MCF 10A (cell line): ENCODE measurements around the gene OOSP3. TPM values are rescaled to one million over a fixed set of nuclear protein-coding genes. Genes with fewer than 3 reads are reported as not detected.

Source experiments
- BruUV-seq: library from RNA; stranded (reverse); fragments of 400-500 nt; replicated peaks from 2 replicates; lab custom pipeline; 2021; lab: Mats Ljungman, UMichigan
- CTCF ChIA-PET: fragments of 300-600 bp; sonication (Branson Sonifier 250); formaldehyde crosslinking; extraction: SDS; loops from one replicate; lab custom pipeline; 2021; ENCODE audit warnings: antibody characterized with exemption, inconsistent platforms; lab: Yijun Ruan, JAX
- POLR2A ChIA-PET: fragments of 300-600, 350-650 bp; sonication (Branson Sonifier 250); formaldehyde crosslinking; extraction: SDS; loops from one replicate; lab custom pipeline; 2020; ENCODE audit warnings: antibody characterized with exemption, inconsistent platforms; lab: Yijun Ruan, JAX
- DNase-seq: peaks from one replicate; pipeline ENCODE4 v3.0.0-alpha.2; 2018; ENCODE audit not compliant: unreplicated experiment
- H3K27ac Mint-ChIP-seq: one replicate; pipeline ENCODE4 v1.8.0; 2022; ENCODE audit warnings: mild to moderate bottlenecking, low read depth, mixed read lengths; ENCODE audit not compliant: unreplicated experiment
- H3K27me3 Mint-ChIP-seq: one replicate; pipeline ENCODE4 v1.8.0; 2022; ENCODE audit warnings: mixed read lengths; ENCODE audit not compliant: insufficient read depth, unreplicated experiment
- H3K36me3 Mint-ChIP-seq: one replicate; pipeline ENCODE4 v1.8.0; 2022; ENCODE audit warnings: mild to moderate bottlenecking, moderate library complexity, mixed read lengths; ENCODE audit not compliant: insufficient read depth, unreplicated experiment
- H3K4me1 Mint-ChIP-seq: one replicate; pipeline ENCODE4 v1.8.0; 2022; ENCODE audit warnings: mixed read lengths; ENCODE audit not compliant: insufficient read depth, unreplicated experiment
- H3K4me3 Mint-ChIP-seq: one replicate; pipeline ENCODE4 v1.8.0; 2022; ENCODE audit warnings: mild to moderate bottlenecking, moderate library complexity, mixed read lengths; ENCODE audit not compliant: unreplicated experiment
- H3K9me3 Mint-ChIP-seq: one replicate; pipeline ENCODE4 v1.8.0; 2022; ENCODE audit warnings: mixed read lengths; ENCODE audit not compliant: unreplicated experiment
- intact Hi-C: fragments of 100-400 bp; cut with micrococcal nuclease; formaldehyde crosslinking; loops from 2 replicates; pipeline ENCODE4 v1.14.1; 2022
- total RNA-seq: library from RNA; stranded (reverse); gene quantifications from 2 replicates; pipeline ENCODE4 v1.2.3, GENCODE V29; 2022
- TF ChIP-seq, protein P1 (sequence below): fragments of 200-600 bp; IDR thresholded peaks from one replicate; pipeline ENCODE4 v1.8.0; 2022; ENCODE audit warnings: antibody characterized with exemption, mild to moderate bottlenecking; ENCODE audit not compliant: unreplicated experiment

Gene OOSP3
- total RNA-seq, 1 experiment from 2014 or later = not detected

DNA sequence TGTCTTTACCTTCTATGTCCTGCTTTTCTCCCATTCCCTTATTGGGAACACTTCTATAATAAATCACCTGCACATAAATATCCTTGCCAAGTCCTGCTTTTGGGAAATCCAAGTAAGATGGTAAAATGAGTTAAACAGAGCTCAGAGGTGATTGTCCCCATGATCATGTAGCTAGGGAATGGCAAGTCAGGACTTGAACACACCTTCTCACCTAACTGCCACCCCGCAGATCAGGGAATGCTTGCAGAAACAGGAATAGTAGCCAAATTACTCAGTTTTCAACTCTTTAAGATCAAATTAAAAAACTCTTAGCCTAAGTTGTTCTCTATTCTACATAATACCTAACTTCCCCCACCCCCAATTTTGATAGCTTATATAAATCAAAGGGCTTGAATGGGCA is 16.0 kb downstream of the OOSP3 start:
- POLR2A ChIA-PET = interaction anchor here (1.1 kb wide), 2 partner anchors 60 to 214 kb away, joined by 3 read pairs; no protein-coding TSS in a partner anchor
- no peaks in the 10 kb centered on the region for H3K4me1 Mint-ChIP-seq
- no TSS peak for BruUV-seq
- H3K27me3 Mint-ChIP-seq = no peaks in the 10 kb centered on the region
- CTCF ChIA-PET = interaction anchor here (0.5 to 3.0 kb wide), 7 partner anchors 49 to 373 kb away, joined by 3 to 11 read pairs (median 3); no protein-coding TSS in a partner anchor
- TF ChIP-seq, protein P1, sequence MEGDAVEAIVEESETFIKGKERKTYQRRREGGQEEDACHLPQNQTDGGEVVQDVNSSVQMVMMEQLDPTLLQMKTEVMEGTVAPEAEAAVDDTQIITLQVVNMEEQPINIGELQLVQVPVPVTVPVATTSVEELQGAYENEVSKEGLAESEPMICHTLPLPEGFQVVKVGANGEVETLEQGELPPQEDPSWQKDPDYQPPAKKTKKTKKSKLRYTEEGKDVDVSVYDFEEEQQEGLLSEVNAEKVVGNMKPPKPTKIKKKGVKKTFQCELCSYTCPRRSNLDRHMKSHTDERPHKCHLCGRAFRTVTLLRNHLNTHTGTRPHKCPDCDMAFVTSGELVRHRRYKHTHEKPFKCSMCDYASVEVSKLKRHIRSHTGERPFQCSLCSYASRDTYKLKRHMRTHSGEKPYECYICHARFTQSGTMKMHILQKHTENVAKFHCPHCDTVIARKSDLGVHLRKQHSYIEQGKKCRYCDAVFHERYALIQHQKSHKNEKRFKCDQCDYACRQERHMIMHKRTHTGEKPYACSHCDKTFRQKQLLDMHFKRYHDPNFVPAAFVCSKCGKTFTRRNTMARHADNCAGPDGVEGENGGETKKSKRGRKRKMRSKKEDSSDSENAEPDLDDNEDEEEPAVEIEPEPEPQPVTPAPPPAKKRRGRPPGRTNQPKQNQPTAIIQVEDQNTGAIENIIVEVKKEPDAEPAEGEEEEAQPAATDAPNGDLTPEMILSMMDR = no peak
- no peak overlapping the region for H3K4me3 Mint-ChIP-seq
- no peaks in the 10 kb centered on the region for H3K36me3 Mint-ChIP-seq
- H3K9me3 Mint-ChIP-seq = no peaks in the 10 kb centered on the region
- DNase-seq = peak; percentile 23
- intact Hi-C loops = no loop called here
- no peak overlapping the region for H3K27ac Mint-ChIP-seq

DNA sequence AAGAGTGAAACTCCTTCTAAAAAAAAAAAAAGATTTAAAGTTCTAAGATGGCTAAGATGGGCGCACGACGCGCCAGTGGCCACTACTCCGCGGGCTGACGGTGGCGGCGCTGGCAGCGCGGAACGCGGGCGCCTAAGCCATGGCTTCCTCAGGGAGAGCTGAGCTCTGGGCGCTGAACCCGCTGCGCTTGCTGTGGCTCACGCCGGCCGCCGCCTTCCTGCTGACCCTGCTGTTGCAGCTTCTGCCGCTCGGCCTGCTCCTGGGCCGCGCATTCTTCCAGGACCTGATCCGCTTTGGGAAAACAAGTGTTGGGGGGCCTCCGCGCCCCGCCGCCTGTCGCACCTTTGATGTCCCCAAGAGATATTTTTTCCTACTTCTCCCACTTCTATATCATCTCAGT is 19.5 kb downstream of the OOSP3 start:
- no peak overlapping the region for H3K27ac Mint-ChIP-seq
- H3K4me1 Mint-ChIP-seq = no peaks in the 10 kb centered on the region
- no peaks in the 10 kb centered on the region for H3K36me3 Mint-ChIP-seq
- intact Hi-C loops = no loop called here
- ChIA-PET CTCF (no interaction called here), POLR2A (no interaction called here)
- TF ChIP-seq, protein P1 = no peak
- no peaks in the 10 kb centered on the region for H3K9me3 Mint-ChIP-seq
- no peak for DNase-seq
- no peaks in the 10 kb centered on the region for H3K27me3 Mint-ChIP-seq
- H3K4me3 Mint-ChIP-seq = no peak overlapping the region
- BruUV-seq = no TSS peak

DNA sequence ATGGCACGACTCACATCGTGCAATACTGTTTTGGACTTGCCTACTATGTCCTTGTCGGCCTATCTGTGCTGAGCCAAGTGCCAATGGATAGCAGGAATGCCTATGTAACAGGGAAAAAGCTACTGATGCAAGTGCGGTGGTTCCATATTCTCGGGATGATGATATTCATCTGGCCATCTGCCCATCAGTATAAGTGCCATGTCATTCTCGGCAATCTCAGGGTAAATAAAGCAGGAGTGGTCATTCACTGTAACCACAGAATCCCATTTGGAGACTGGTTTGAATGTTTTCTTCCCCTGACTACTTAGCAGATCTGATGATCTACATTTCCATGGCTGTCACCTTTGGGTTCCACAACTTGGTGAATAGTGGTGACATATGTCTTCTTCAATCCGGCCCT is 20.1 kb downstream of the OOSP3 start:
- Mint-ChIP-seq H3K9me3 (no peaks in the 10 kb centered on the region), H3K27ac (no peak overlapping the region), H3K4me3 (no peak overlapping the region), H3K27me3 (no peaks in the 10 kb centered on the region), H3K36me3 (no peaks in the 10 kb centered on the region), H3K4me1 (no peaks in the 10 kb centered on the region)
- intact Hi-C loops = no loop called here
- no TSS peak for BruUV-seq
- CTCF ChIA-PET = interaction anchor here (1.0 kb wide), 1 partner anchor 10 kb away, joined by 4 read pairs; no protein-coding TSS in a partner anchor
- no peak for DNase-seq
- TF ChIP-seq, protein P1 = no peak
- POLR2A ChIA-PET = no interaction called here

DNA sequence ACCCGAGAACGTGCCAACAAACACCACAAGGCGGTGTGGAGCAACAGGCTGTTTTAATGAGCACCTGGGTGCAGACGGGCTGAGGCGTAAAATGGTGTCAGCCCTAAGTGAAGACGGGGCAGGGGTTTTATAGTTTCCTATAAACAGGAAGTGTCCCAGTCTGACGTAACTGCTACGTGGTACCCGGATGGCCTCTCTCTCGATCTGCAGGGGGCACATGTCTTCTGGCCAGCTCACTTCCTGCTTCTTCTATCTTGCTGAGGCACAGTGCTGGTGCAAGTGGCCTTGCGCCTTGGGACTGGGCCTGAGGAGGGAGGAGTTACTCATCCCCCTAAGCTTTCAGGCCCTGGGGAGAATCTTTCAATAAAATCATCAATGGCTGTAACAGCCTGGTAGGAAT is 20.9 kb downstream of the OOSP3 start:
- H3K4me3 Mint-ChIP-seq = no peak overlapping the region

More for the DNA sequence above, 20.9 kb downstream of the OOSP3 start:
- DNase-seq = no peak
- no TSS peak for BruUV-seq
- TF ChIP-seq, protein P1 = no peak
- CTCF ChIA-PET = interaction anchor here (1.0 kb wide), 1 partner anchor 11 kb away, joined by 4 read pairs; no protein-coding TSS in a partner anchor
- H3K27me3 Mint-ChIP-seq = no peaks in the 10 kb centered on the region
- H3K27ac Mint-ChIP-seq = no peak overlapping the region
- intact Hi-C loops = no loop called here
- no peaks in the 10 kb centered on the region for H3K4me1 Mint-ChIP-seq
- no peaks in the 10 kb centered on the region for H3K36me3 Mint-ChIP-seq
- POLR2A ChIA-PET = no interaction called here
- no peaks in the 10 kb centered on the region for H3K9me3 Mint-ChIP-seq
